ENCODE results near the gene PRDM4. TPM values are rescaled to one million over a fixed set of nuclear protein-coding genes. Genes with fewer than 3 reads are reported as not detected.

PRDM4 gene
- total RNA-seq, 1 experiment from 2014 or later = 20.5 TPM

- ChIA-PET CTCF (interaction anchor here (1.9 kb wide), 1 partner anchor 106 kb away, joined by 4 read pairs; no protein-coding TSS in a partner anchor), POLR2A (no interaction called here)
- Mint-ChIP-seq H3K27ac (no peak overlapping the region), H3K4me3 (no peak overlapping the region), H3K36me3 (no peaks in the 10 kb centered on the region), H3K4me1 (peaks cover 11% of the 10 kb centered on the region; the same call in 1 of the 2 replicates), H3K9me3 (no peaks in the 10 kb centered on the region), H3K27me3 (ENCODE audit: low read depth) (peaks cover 60% of the 10 kb centered on the region)
- no peak for ATAC-seq
- TF ChIP-seq ZNF671 (CRISPR knock-in tag; IDR thresholded peaks at IDR 0.05) (no peak), GRHL2 (CRISPR knock-in tag; IDR thresholded peaks at IDR 0.05; ENCODE audit: insufficient replicate concordance, severe bottlenecking) (no peak), MAX (CRISPR knock-in tag; IDR thresholded peaks at IDR 0.05) (no peak), TEAD1 (CRISPR knock-in tag; IDR thresholded peaks at IDR 0.05) (no peak), ERG (CRISPR knock-in tag; IDR thresholded peaks at IDR 0.05) (no peak), ATF2 (CRISPR knock-in tag; IDR thresholded peaks at IDR 0.05; ENCODE audit: borderline replicate concordance, low read depth) (no peak), ZBTB43 (CRISPR knock-in tag; IDR thresholded peaks at IDR 0.05) (no peak), ATF3 (CRISPR knock-in tag; conservative IDR thresholded peaks at IDR 0.05) (no peak), ZNF425 (CRISPR knock-in tag; conservative IDR thresholded peaks at IDR 0.05) (no peak), EMX1 (CRISPR knock-in tag; IDR thresholded peaks at IDR 0.05) (no peak), ZNF138 (CRISPR knock-in tag; conservative IDR thresholded peaks at IDR 0.05) (no peak), MXD4 (CRISPR knock-in tag; IDR thresholded peaks at IDR 0.05; ENCODE audit: borderline replicate concordance) (no peak), CBFB (CRISPR knock-in tag; IDR thresholded peaks at IDR 0.05; ENCODE audit: low read depth) (no peak), SOX15 (CRISPR knock-in tag; IDR thresholded peaks at IDR 0.05) (no peak), ZBTB21 (CRISPR knock-in tag; IDR thresholded peaks at IDR 0.05; ENCODE audit: borderline replicate concordance) (no peak)
- DNase-seq (ENCODE audit: low spot score) = no peak
These were observed 18.3 kb upstream of the PRDM4 start for GRCh38 chr12:107779077-107779831.

- ChIA-PET CTCF (no interaction called here), POLR2A (no interaction called here)
- peaks cover 68% of the 10 kb centered on the region for H3K27me3 Mint-ChIP-seq (ENCODE audit: low read depth)
- no peak overlapping the region for H3K27ac Mint-ChIP-seq
- no peaks in the 10 kb centered on the region for H3K36me3 Mint-ChIP-seq
- ATAC-seq = no peak
- H3K4me1 Mint-ChIP-seq = peaks cover 11% of the 10 kb centered on the region; the same call in 1 of the 2 replicates
- no peaks in the 10 kb centered on the region for H3K9me3 Mint-ChIP-seq
- H3K4me3 Mint-ChIP-seq = no peak overlapping the region
- TF ChIP-seq GTF2I (CRISPR knock-in tag; conservative IDR thresholded peaks at IDR 0.05) (no peak), KAT7 (CRISPR knock-in tag; IDR thresholded peaks at IDR 0.05; ENCODE audit: borderline replicate concordance) (no peak), E2F1 (CRISPR knock-in tag; IDR thresholded peaks at IDR 0.05) (no peak), TEAD4 (CRISPR knock-in tag; IDR thresholded peaks at IDR 0.05) (no peak), NFE2L1 (CRISPR knock-in tag; IDR thresholded peaks at IDR 0.05) (no peak), HMGA2 (CRISPR knock-in tag; IDR thresholded peaks at IDR 0.05) (no peak), STAT6 (CRISPR knock-in tag; conservative IDR thresholded peaks at IDR 0.05; ENCODE audit: low read depth) (no peak), RELA (CRISPR knock-in tag; IDR thresholded peaks at IDR 0.05; ENCODE audit: borderline replicate concordance) (no peak), ZBTB21 (CRISPR knock-in tag; IDR thresholded peaks at IDR 0.05; ENCODE audit: borderline replicate concordance) (no peak)
- no peak for DNase-seq (ENCODE audit: low spot score)
These were observed 17.6 kb upstream of the PRDM4 start for GRCh38 chr12:107778383-107779025.
